PC-9 (cell line): ENCODE results near the gene ZBTB7C.

Experiments used
- EZH2 ChIP-seq: fragments of 200-600 bp; sonication (generic); IDR thresholded peaks from 2 replicates; pipeline ENCODE4 v1.8.0; 2017; ENCODE audit warnings: antibody characterized with exemption, low read depth
- TF ChIP-seq, protein P1 (sequence below): fragments of 200-600 bp; sonication (generic); conservative IDR thresholded peaks from 2 replicates; pipeline ENCODE4 v1.6.1; 2017; ENCODE audit warnings: mixed run types, antibody characterized with exemption, mild to moderate bottlenecking, moderate library complexity

DNA sequence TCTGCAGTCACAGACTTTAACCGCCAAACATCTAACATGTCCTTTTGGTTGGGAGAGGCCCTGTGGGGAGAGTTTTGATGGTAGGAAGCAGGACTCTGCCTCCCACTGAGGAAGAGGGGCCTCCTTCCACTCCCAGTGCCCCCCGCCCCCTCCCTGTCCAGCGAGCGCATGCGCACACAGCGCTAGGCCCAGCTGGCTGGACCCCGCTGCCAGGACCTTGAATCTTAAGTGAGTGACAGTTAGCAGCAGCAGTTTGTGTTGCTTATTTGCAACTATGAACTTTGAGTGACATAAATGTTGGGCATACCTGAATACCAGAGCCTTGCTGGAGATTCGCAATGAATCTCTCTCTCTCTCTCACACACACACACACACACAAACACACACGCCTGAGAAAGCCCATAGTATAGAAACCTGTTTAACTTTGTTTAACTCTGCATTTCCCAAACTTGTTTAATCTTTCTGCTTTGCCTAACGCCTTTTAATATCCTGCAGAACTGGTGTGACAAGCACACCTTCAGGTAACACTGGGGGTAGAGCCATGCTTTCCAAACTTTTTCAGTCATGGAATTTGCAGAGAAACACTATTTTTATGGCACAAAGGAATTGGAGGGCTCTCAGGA lies 344.1 kb downstream of the ZBTB7C start:
- TF ChIP-seq, protein P1, sequence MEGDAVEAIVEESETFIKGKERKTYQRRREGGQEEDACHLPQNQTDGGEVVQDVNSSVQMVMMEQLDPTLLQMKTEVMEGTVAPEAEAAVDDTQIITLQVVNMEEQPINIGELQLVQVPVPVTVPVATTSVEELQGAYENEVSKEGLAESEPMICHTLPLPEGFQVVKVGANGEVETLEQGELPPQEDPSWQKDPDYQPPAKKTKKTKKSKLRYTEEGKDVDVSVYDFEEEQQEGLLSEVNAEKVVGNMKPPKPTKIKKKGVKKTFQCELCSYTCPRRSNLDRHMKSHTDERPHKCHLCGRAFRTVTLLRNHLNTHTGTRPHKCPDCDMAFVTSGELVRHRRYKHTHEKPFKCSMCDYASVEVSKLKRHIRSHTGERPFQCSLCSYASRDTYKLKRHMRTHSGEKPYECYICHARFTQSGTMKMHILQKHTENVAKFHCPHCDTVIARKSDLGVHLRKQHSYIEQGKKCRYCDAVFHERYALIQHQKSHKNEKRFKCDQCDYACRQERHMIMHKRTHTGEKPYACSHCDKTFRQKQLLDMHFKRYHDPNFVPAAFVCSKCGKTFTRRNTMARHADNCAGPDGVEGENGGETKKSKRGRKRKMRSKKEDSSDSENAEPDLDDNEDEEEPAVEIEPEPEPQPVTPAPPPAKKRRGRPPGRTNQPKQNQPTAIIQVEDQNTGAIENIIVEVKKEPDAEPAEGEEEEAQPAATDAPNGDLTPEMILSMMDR: no peak
- no peak for TF ChIP-seq EZH2
